Subcutaneous adipose tissue (tissue), 4 donors: ENCODE results near the gene TDRD12. TPM values are rescaled to one million over a fixed set of nuclear protein-coding genes. Genes with fewer than 3 reads are reported as not detected.

Experiments used
- total RNA-seq, 4 donors: library from RNA; depleted of rRNA; stranded (reverse); fragments of >200 nt; gene quantifications; one replicate each; pipeline ENCODE4 v1.1.0, GENCODE V29; 2016
- TF ChIP-seq, protein P1 (sequence below): fragments of 450-650 bp; IDR thresholded peaks from one replicate; pipeline ENCODE4 v1.5.1; 2016; ENCODE audit warnings: low read depth, mild to moderate bottlenecking, control low read depth, antibody characterized with exemption, moderate library complexity

Gene TDRD12
- total RNA-seq, 4 donors from 2014 or later: 1.2 TPM; not detected in 3

DNA sequence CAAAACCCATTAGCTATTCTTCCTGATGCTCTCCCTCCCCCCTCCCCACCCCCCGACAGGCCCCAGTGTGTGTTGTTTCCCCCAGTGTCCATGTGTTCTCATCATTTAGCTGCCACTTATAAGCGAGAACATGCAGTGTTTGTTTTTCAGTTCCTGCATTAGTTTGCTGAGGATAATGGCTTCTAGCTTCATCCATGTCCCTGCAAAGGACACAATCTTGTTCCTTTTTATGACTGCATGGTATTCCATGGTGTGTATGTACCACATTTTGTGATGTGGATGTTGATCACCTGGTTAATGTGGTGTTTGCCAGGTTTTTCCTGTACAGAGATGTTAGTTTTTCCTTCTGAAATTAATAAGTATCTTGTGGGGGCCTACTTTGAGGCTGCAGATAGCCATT is 31.5 kb downstream of the TDRD12 start:
- TF ChIP-seq, protein P1, sequence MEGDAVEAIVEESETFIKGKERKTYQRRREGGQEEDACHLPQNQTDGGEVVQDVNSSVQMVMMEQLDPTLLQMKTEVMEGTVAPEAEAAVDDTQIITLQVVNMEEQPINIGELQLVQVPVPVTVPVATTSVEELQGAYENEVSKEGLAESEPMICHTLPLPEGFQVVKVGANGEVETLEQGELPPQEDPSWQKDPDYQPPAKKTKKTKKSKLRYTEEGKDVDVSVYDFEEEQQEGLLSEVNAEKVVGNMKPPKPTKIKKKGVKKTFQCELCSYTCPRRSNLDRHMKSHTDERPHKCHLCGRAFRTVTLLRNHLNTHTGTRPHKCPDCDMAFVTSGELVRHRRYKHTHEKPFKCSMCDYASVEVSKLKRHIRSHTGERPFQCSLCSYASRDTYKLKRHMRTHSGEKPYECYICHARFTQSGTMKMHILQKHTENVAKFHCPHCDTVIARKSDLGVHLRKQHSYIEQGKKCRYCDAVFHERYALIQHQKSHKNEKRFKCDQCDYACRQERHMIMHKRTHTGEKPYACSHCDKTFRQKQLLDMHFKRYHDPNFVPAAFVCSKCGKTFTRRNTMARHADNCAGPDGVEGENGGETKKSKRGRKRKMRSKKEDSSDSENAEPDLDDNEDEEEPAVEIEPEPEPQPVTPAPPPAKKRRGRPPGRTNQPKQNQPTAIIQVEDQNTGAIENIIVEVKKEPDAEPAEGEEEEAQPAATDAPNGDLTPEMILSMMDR: no peak

DNA sequence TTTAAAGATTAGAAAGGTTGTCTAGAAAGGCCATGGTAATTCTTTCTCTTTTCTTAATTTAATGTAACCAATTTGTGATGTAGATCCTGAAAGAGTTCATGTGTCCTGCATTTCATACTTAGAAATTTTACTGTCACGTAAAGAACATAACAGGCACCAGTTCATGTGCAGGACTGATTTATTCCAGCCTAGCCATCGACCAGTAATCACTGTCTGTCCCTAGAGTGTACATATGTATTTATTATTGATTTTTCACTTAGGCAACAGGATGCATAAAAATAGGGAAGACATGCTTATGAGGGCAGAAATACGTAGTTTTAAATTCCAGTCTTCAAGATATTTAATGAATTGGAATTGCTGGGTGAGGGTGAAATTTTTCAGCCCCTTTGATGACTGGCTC is 37.6 kb downstream of the TDRD12 start:
- TF ChIP-seq, protein P1: no peak

DNA sequence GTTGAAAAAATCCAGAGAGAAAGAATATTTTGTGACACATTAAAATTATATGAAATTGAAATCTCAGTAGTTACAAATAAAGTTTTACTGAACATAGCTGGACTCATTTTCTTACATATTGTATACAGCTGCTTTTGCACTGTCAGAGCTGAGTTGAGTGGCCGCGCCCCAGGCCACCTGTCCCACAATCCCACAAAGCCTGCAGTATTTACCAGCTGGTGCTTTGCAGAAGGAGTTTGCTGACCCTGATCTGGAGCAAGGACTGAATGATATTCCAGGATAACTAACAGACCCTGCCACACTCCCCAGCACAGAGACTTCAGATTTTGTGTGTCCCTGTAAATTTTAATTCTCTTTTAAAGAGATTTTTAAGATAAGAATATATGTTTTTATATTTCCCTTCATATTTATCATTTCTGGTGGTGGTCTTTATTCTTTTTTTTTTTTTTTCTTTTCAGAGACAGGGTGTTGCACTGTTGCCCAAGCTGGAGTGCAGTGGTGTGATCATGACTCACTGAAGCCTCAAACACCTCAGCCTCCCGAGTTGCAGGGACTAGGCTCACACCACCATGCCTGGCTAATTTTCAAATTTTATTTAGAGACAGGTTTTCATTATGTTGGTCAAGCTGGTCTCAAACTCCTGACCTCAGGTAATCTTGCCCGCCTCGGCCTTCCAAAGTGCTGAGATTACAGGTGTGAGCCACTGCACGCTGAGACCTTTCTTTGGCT is 48.5 kb downstream of the TDRD12 start:
- TF ChIP-seq, protein P1: no peak

DNA sequence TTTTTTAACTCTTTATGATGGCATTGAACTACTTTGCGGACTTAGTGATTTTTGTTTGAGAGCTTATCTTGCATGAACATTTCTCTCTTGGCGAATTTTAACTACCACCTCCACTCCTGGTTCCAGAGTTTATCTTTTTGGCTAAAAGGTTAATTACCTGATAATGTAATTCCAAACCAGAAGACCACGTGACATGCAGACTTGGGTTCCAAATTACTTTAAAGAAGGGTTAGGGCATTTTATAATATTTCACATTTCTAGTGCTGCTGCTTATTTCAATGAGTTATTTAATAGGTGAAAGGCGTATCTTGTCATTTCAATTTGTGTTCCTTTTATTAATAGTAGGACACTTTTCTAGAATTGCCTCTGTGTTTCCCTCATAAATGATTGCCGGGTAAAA is 52.0 kb downstream of the TDRD12 start:
- TF ChIP-seq, protein P1: no peak

DNA sequence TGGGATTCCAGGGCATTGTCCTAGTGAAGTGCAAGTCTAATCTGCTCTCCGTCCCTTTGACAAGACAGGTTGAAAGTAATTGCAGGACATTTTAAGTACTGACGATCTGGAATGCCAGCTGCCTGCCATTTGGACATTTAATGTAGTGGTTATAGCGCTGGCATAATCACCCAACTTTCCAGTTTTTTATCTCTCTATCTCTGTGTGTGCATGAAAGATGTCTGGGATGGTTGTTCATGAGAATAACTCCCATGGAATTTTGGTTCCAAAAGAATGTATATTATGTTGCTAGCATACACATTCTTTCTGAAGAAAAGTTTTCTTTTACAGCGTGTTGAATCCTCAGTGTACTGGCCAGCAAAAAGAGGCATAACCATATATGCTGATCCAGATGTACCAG is 53.6 kb downstream of the TDRD12 start:
- TF ChIP-seq, protein P1: no peak

DNA sequence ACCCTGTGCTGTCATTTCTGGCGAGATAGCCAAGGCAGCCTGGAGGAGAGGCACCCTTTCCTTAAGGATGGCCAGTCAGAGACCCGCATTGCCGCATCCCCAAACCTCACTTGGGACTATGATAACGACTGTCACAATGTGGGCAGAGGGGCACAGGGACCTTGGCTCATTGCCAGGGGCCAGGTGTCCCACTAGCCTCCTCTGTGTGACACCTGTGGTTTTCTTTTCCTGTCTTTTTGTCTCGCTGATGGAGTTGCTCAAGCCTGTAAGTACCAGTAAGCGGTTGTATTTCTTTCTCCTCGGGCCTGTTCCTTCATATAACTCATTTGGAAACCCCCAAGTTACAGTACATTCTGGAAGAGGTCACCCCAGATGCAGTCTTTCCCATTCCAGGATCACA is 59.5 kb downstream of the TDRD12 start:
- TF ChIP-seq, protein P1: no peak

DNA sequence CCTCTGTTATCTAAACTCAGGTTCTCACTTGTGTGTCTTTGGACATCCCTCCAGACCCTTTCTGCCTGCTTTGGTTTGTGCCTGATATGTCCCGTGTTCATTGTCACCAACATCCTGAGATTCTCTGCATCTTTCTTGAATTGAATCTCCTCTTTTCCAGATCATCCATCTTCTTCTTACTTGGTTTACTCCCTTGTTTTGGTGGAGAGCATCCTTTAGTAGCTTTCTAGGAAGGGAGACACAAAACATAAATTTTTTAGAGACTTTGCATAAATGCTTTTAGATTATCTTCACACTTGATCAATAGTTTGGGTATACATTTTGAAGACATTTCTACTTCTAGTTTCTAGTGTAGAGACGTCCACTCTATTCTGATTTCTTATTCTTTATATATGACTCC is 61.7 kb downstream of the TDRD12 start:
- TF ChIP-seq, protein P1: no peak
